Stimulated activated CD8-positive, alpha-beta memory T cell treated with anti-CD3 and anti-CD28 coated beads, Interleukin-15, amount 100 ng/mL, for 24 hours (primary cell): ENCODE results near the gene GGT7.
"Not testable (repeated sequence)": the region's sequence is repeated elsewhere in the genome, so short reads cannot be mapped to it uniquely, and the experiment has no call there.

Experiments
- DNase-seq: peaks from one replicate; pipeline ENCODE4 v3.0.0-alpha.2; 2020; ENCODE audit warnings: low read depth

The GGT7 gene, protein sequence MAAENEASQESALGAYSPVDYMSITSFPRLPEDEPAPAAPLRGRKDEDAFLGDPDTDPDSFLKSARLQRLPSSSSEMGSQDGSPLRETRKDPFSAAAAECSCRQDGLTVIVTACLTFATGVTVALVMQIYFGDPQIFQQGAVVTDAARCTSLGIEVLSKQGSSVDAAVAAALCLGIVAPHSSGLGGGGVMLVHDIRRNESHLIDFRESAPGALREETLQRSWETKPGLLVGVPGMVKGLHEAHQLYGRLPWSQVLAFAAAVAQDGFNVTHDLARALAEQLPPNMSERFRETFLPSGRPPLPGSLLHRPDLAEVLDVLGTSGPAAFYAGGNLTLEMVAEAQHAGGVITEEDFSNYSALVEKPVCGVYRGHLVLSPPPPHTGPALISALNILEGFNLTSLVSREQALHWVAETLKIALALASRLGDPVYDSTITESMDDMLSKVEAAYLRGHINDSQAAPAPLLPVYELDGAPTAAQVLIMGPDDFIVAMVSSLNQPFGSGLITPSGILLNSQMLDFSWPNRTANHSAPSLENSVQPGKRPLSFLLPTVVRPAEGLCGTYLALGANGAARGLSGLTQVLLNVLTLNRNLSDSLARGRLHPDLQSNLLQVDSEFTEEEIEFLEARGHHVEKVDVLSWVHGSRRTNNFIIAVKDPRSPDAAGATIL

DNA sequence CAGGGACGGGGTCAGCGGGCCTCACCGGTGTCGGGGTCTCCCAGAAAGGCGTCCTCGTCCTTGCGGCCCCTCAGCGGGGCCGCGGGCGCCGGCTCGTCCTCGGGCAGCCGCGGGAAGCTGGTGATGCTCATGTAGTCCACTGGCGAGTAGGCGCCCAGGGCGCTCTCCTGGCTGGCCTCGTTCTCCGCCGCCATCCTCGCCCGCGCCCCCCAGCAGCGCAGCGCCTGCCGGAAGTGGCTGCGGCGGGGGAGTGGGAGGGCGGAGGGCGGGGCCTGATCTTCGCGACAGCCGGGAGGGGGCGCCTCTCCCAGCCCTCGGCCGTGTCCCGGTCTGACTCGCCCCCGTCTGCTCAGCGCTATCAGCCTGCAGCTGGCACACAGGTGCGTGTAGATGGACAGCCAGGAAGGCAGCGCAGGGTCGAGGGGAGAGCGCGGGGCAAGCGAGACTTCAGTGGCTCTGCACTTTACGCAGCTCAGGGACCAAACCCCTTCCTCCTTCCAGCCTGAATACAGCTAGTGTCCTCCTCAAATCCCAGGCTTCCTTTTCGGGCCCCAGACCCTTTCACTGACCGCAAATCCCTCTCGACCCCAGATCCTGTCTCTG, at the start of gene GGT7:
Gene GGT7 (minus strand): TSS at position 235 of the 603 bp plus-strand sequence. CDS start 41 bp downstream, at position 194.
- DNase-seq = peak; percentile 83

- no peak for DNase-seq
Measured at GRCh38 chr20:34921436-34921835, 48.8 kb upstream of the GGT7 start.

DNA sequence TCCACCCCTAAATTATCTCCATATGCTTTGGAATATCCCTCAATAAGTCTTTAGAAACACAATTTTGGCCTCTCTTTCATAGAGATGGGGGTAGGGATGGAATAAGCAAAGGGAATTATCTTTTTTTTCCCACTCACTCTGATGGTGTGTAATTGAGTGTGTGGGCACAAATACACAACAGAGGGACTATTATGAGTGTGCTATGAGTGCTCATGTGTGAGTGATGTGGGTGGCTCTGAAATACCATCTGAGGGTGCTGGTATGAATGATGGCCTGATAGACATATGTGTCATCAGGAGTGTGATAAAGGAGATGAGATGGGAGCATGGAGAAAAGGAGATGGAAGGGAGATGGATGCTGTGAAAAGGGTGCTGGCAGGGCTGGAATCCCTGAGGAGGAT, 47.4 kb upstream of the GGT7 start:
- no peak for DNase-seq

DNA sequence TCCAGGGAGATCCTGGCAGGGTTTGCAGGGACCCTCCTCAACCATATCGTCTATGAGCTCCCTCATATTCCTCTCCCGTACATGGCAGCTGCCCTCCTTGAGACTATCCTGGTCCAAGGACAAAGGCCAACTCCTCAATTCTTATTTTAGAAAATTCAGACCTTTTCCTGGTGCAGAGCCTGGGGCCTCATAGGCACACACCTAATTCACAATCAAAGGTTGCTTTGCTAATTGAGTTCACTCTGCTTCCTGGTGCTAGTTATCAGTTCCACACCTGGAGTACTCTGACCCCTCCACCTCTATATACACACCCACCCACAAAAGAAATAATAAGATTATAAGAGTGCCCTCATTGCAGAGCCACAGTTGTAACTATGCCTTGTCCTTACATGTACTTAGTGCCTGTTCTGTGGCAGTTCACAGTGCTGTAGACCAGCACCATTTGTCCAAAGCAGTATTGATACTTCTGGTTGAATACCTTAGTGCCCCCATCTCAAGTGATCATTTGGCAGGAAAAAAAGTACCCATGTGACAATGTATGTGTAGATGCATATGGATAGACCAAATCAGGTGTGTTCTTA, 44.2 kb upstream of the GGT7 start:
- no peak for DNase-seq

GRCh38 chr20:34915749-34916455, 43.2 kb upstream of the GGT7 start:
- DNase-seq = no peak

- no peak for DNase-seq
Measured at GRCh38 chr20:34915131-34915530, 42.5 kb upstream of the GGT7 start.

DNA sequence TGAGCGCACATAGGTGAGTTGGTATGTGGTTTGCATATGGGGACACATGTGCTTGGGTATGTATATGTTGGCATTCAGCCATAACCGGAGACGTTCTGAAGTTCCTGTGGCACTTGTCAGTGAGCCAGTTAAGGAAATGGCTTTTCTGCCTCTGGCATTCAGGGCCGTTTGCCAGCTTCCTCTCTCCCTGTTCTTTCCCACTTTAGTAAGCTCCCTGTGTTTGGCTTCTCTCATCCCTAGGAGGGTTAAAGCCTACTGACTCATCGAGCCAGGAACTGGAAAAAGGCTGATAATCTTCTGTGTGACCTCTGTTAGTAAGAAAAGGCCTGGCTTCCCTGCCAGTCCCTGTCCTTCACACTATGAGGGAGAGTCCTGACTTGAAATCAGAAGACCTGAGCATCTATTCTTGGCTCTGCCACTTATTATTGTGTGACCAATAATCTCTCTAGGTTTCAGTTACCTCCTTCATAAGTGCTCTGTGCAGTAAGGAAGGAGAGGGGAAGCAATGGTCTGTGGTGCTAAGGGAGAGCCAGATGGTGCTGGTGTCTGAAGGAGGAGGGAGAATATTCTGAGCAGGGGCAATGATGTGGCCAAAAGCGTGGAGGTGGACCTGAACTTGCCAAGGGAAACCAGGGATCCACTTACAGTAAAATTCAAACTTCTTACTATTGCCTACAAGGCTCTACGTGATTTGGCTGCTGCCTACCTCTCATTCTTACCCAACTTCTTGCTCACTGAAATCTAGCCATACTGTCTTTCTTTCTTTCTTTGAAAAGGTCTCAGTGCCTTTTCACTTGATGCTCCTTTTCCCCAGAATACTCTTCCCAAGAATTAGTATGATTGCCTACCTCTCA, 35.2 kb upstream of the GGT7 start:
- no peak for DNase-seq

DNA sequence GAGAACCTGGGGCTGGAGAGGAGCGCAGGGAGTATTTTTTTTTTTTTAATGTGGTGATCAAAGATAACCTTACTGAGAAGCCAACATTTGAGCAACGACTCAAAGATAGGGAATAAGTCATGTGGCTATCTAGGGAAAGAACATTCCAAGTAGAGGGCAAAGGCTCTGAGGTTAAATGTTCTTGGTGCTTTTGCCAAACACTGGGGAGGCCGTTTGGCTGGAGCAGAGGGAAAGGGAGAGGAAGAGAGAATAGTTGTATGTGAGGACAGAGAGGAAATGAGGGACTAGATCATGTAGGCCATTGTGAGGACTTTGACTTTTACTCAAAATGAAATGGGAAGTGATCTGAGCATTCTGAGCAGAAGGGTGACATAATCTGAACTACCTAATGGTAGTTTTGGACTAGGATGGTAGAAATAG, 31.6 kb upstream of the GGT7 start:
- DNase-seq = no peak

DNA sequence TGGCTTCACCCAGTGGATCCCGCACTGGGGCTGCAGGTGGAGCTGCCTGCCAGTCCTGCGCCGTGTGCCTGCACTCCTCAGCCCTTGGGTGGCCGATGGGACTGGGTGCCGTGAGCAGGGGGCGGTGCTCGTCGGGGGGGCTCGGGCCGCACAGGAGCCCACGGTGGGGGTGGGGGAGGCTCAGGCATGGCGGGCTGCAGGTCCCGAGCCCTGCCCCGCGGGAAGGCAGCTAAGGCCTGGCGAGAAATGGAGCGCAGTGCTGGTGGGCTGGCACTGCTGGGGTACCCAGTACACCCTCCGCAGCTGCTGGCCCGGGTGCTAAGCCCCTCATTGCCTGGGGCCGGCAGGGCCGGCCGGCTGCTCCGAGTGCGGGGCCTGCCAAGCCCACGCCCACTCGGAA, 26.1 kb upstream of the GGT7 start:
- not testable (repeated sequence) for DNase-seq

DNA sequence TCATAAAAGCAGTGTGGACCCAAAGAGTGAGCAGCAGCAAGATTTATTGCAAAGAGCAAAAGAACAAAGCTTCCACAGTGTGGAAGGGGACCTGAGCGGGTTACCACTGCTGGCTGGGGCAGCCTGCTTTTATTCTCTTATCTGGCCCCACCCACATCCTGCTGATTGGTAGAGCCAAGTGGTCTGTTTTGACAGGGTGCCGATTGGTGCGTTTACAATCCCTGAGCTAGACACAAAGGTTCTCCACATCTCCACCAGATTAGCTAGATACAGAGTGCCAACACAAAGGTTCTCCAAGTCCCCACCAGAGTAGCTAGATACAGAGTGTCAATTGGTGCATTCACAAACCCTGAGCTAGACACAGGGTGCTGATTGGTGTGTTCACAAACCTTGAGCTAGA, 25.5 kb upstream of the GGT7 start:
- not testable (repeated sequence) for DNase-seq

DNA sequence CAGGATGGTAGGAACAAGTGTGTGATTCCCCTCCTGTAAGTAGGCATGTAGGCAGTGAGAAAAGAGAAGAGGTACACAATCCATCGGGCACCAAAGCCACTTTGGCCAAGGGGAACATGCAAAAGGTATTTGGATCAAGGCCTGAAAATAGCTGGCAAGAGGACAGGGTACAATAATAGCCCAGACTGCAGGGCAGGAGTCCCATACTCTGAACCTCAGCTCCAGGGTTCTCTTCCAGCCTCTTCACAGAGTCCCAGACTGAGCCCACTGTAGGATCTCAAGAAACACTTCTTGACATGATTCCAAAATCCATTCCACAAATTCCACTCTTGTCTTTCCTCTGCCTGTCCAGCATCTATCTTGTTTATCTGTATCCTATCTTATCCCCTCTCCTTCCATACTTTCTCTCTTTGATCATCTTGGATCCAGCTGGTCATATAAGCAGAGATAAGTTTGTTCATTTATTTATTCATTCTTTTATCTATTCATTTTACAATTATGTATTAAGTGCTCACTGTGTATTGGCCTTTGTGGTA, 23.5 kb upstream of the GGT7 start:
- DNase-seq = no peak

DNA sequence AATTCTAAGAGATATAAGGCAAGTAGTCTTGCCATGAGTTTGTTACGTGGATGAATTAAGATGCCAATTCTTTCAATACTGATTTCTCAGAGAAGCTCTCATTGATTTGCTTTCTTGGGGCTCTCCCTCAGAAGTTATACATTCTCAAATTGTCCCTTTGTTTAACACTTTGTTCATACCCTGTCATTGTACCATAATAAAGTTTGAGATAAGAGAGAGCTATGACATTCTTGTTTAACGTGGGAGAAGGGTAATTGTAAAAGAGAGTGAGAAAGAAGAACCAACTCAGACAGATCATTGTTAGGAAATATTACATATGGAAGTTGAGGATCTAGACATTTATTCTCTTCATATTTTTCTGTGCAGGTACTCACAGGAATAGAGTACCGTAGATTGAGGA, 22.8 kb upstream of the GGT7 start:
- no peak for DNase-seq

DNA sequence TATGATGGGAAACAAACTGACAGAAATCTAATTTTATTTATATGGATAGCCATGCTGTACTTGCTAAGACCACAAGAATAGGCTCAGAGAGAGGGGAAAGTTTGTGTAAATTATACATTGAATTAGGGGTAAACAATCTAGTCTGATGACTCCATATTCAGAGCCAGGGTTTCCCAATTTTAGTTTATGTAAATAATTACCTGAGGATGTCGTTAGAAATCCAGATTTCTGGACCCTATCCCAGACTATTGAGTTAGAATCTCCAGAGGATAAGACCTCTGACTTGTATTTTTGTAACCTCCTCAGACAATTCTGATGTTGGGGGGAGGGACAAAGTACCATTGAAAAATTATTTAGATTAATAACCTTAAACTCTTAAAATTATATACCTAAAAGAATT, 22.1 kb upstream of the GGT7 start:
- DNase-seq = no peak

GRCh38 chr20:34892671-34893070, 20.0 kb upstream of the GGT7 start:
- DNase-seq = no peak

DNA sequence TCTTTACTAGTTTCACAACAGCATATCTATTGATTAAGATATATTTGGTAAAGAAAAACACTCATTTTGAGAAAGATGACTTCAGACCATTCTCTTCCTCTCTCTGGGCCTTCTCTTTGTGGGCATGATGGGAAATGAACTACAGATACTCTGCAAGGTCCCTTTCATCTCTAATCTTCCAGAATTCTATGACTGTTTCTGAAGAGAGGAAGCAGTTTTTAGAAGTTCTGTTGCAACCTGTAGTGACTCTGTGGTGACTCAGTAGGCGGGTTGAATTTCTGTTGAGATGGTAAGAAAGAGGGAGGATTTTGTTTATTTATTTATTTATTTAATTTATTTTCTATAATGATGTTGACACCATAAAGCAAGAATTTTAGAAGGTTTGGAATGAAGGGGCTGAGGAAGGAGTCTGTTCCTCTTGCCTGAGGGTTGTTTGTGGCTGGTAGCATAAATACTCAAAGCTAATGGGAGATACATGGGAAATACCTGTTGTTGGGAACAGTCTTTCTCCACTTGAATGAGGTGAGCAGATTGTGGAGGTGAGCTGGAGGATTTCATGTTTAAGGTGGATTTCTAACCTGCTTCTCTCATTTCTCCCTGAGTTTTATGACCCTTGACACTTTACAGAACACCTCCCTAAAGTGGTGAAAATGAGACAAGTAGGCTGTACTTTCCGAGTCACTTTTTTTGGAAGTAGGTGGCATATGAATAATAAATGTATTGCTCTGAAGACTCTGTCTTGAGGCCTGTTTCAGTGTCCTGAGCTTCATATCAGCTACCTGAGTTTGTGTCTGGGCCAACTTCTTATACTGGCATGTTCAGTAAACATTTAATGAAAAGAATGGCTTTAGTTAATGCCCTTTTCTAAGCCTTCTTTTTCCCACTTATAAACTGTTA, 18.8 kb upstream of the GGT7 start:
- DNase-seq = no peak

GRCh38 chr20:34888468-34888867, 15.8 kb upstream of the GGT7 start:
- no peak for DNase-seq

DNA sequence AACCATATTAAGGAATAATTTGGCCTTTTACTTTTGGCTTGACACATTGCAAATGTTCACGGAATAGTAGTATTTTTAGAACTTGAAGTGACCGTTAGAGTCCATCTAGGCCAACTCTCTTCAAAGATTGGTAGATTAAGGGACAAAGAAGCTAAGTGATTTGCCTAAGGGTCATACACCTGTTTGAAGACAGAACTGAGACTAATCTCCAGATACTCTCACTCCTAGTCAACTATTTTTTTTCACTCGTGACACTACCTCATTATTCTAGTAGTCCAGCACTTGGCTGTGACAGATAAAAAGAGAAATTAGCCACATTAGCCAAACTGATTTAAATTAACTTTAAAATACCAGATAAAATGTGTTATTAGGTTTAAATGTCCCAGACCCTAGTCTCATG, 14.4 kb upstream of the GGT7 start:
- no peak for DNase-seq

DNA sequence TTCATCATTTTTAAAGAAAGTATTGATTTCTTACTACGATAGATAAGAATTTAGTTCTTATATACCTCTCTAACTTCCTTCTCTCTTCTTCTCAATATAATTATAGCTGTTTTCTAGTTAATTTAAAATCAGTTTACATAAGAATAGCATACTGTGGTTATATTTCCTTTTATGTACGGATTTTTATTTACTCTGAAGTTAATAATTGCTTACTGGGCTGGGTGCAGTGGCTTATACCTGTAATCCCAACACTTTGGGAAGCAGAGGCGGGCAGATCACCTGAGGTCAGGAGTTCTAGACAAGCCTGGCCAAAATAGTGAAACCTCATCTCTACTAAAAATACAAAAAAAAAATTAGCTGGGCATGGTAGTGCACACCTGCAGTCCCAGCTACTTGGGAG, 13.5 kb upstream of the GGT7 start:
- DNase-seq = no peak

GRCh38 chr20:34884260-34884659, 11.6 kb upstream of the GGT7 start:
- no peak for DNase-seq

DNA sequence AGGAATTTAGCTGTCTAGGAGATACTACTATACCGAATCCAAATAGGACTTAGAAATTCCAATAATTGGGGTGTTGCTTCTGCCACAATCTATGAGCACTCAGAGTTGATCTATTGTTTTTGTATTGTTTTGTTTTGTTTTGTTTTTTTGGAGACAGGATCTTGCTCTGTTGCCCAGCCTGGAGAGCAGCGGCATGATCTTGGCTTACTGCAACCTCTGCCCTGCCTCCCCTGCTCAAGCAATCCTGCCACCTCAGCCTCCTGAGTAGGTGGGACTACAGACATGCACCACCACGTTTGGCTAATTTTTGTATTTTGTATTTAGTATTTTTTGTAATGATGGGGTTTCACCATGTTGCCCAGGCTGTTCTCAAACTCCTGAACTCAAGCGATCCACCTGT, 11.2 kb upstream of the GGT7 start:
- no peak for DNase-seq
